NCI-H146 (cell line): ENCODE results near the gene SP100.
"Not testable (repeated sequence)": the region's sequence is repeated elsewhere in the genome, so short reads cannot be mapped to it uniquely, and the experiment has no call there.

Source experiments
- DNase-seq: peaks from one replicate; lab custom pipeline; 2025; lab: John Stamatoyannopoulos, UW

Gene SP100

GRCh38 chr2:230419181-230419580 is 3.2 kb downstream of the SP100 start:
- no peak for DNase-seq

- no peak for DNase-seq
These were observed 6.1 kb downstream of the SP100 start for GRCh38 chr2:230422149-230422548.

GRCh38 chr2:230423851-230424458 is 8.0 kb downstream of the SP100 start:
- DNase-seq = no peak

GRCh38 chr2:230425377-230425776 is 9.4 kb downstream of the SP100 start:
- no peak for DNase-seq

- DNase-seq = no peak
These were observed 13.5 kb downstream of the SP100 start for GRCh38 chr2:230429513-230429912.

GRCh38 chr2:230430957-230431910 is 15.2 kb downstream of the SP100 start:
- no peak for DNase-seq

- DNase-seq = no peak
These were observed 18.8 kb downstream of the SP100 start for GRCh38 chr2:230434677-230435324.

GRCh38 chr2:230435431-230435830 is 19.4 kb downstream of the SP100 start:
- DNase-seq = no peak

GRCh38 chr2:230439121-230439520 is 23.1 kb downstream of the SP100 start:
- not testable (repeated sequence) for DNase-seq

GRCh38 chr2:230439590-230439989 is 23.6 kb downstream of the SP100 start:
- DNase-seq = no peak

GRCh38 chr2:230441227-230441897 is 25.4 kb downstream of the SP100 start:
- DNase-seq = no peak

GRCh38 chr2:230443541-230443940 is 27.5 kb downstream of the SP100 start:
- no peak for DNase-seq

- no peak for DNase-seq
These were observed 28.8 kb downstream of the SP100 start for GRCh38 chr2:230444832-230445231.

GRCh38 chr2:230447036-230447435 is 31.0 kb downstream of the SP100 start:
- no peak for DNase-seq

GRCh38 chr2:230447455-230448451 is 31.8 kb downstream of the SP100 start:
- DNase-seq = no peak

- no peak for DNase-seq
These were observed 34.0 kb downstream of the SP100 start for GRCh38 chr2:230449901-230450467.

- no peak for DNase-seq
These were observed 37.0 kb downstream of the SP100 start for GRCh38 chr2:230453006-230453405.

GRCh38 chr2:230455005-230455684 is 39.1 kb downstream of the SP100 start:
- DNase-seq = no peak

- no peak for DNase-seq
These were observed 41.2 kb downstream of the SP100 start for GRCh38 chr2:230457073-230457768.
